Activated T-helper 1 cell treated with anti-CD3 and anti-CD28 coated beads, Interleukin-2, amount 50 U/mL, for 16 hours (primary cell): ENCODE measurements around the gene GGT6.
"Not testable (repeated sequence)": the region's sequence is repeated elsewhere in the genome, so short reads cannot be mapped to it uniquely, and the experiment has no call there.

ENCODE experiments used
- DNase-seq, 2 donors: peaks; one replicate each; pipeline ENCODE4 v3.0.0-alpha.2; 2020; ENCODE audit warnings: low read depth in 1 of 2, low spot score in 1 of 2

GGT6 gene, protein sequence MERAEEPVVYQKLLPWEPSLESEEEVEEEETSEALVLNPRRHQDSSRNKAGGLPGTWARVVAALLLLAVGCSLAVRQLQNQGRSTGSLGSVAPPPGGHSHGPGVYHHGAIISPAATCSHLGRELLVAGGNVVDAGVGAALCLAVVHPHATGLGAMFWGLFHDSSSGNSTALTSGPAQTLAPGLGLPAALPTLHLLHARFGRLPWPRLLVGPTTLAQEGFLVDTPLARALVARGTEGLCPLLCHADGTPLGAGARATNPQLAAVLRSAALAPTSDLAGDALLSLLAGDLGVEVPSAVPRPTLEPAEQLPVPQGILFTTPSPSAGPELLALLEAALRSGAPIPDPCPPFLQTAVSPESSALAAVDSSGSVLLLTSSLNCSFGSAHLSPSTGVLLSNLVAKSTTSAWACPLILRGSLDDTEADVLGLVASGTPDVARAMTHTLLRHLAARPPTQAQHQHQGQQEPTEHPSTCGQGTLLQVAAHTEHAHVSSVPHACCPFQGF

DNA sequence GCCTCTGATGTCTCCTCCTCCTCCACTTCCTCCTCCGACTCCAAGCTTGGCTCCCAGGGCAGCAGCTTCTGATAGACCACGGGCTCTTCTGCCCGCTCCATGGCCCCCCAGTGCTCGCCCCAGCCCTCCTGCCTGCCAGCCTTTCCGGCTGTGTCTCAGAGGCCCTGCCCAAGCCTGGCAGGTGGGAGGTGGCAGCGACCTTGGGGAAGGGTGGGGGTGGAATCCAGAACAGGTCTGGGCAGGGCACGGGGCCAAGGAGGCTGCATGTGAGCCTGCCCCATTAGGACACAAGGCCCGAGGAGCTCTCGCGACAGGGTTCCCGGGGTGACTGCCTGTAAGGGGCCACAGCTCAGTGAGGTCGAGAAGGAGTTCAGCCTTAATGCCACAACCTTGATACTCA lies at the start of gene GGT6:
Gene GGT6, minus strand, starts transcription at position 157 of the 400 bp plus-strand sequence. Its CDS starts 56 bp downstream, at position 101.
- DNase-seq: no peak

DNA sequence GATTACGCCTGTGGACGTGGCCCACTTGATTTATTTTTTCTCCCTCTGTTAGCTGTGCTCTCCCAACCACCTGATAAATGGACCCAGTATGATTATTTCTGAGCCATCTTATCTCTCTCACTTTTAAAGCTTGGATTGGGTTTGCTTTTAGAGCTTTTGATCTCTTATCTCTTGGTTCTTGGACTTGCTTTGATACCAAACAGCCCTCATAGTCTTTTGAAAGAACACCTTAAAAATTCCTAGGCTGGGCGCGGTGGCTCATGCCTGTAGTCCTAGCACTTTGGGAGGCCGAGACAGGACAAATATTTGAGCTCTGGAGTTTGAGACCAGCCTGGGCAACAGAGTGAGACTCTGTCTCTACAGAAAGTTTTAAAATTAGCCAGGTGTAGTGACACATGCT lies 49.8 kb upstream of the GGT6 start:
- no peak for DNase-seq

DNA sequence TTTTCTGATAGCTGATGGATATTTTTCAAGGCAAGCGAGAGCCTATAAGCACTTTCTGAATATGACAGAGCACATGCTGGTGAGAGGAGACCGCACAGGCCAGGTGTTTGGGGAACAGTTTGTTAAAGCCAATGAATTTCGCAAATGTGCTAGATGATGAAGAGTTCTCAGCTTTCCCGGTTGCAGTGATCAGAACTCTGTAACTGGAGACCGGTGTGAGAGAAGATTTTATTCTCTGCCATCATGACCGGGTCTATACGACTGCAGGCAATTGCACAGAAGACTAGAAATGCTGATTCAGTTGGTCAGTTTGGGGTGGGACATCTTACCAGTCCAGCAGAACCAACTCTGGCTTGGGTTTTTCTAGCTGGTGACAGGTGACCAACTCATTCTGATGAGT lies 49.4 kb upstream of the GGT6 start:
- no peak for DNase-seq

DNA sequence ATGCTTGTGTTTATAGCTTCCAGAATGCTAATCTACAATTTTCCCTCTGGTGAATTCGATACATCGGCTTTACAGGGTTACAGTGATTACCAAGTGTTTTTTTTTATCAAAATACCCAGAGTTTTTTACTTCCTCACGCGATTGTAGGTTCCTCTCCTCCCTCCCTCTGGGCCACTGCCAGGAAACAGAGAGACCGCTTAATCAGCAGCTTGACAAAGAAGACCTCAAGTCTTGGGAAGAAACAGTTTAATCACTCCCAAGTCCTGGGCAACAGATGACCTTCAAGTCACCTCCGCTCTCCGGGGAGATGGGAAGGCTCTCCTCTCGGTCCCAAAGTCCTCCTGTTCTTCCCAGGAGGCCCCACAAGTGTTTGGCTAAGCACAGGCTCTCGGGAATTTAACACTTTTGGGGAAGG lies 47.4 kb upstream of the GGT6 start:
- no peak for DNase-seq

DNA sequence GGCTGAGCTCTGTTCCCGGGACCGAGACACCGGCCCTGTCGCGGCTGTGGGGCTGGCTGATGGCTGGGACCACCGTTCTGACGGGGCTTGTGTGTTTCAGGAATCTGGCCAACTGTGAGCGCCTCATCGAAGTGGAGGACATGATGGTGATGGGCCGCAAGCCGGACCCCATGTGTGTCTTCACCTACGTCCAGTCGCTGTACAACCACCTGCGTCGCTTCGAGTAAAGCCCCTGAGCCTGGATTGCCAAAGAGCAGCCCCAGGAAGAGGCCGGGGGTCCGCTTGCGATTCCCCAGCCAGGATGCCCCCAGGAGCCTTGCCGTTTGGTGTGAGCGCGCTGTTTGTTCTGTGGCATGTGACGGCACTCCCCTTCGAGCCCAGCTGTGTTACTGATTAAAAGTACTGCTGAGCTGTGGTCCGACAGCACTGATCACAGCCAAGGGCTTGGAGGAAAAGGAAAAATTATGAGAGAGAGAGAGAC lies 46.9 kb upstream of the GGT6 start:
- no peak for DNase-seq

DNA sequence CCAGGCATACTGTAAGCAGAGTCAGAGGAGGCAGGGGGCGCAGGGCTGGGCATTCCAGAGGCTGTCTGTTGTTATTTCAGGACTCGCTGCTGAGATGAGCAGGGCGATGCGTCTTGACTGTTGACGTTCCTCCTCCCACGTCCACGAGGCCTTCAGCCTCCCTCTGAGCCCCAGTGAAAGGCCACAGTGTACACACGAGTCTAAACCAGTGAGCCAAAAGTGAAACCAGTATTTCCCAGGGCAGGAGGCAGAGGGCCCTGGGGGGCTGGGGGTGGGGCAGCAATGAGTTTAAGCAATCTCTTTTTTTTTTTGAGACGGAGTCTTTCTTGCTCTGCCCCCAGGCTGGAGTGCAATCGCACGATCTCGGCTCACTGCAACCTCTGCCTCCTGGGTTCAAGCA lies 45.4 kb upstream of the GGT6 start:
- DNase-seq: no peak

DNA sequence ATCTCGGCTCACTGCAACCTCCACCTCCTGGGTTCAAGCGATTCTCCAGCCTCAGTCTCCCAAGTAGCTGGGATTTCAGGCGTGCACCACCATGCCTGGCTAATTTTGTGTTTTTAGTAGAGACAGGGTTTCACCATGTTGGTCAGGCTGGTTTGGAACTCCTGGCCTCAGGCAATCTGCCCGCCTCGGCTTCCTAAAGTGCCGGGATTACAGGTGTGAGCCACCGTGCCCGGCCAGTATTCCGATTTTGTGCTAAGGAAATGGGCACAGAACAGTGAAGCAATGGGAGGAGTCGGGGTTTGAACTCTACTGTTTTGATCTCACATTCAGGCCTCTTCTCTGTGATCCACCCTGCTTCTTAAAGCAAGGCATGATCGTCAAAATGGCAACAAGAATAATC lies 44.4 kb upstream of the GGT6 start:
- not testable (repeated sequence) for DNase-seq

DNA sequence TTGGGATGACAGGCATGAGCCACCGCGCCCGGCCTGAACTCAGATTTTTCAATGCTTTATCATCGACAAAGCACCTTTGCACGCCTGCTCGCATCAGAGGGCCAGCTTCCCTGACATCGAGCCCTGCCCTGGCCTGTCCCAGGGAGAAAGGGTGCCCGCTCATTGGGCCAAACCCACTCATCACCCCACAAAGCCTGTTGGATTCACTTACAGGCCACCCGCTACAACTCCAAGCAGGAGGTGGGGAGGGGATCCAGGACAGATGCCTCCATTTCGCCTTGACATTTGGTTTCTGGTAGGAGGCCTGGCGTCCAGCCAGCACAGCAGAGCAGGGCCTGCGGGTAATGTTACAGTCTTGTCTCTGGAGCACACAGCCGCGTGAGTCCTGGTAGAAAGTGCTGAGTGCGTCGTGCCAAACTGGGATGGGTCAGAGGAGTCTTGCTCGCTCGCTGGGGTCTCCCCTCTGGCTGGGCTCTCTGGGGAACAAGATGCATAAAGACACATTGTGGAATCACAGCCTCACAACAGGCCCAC lies 43.8 kb upstream of the GGT6 start:
- DNase-seq: no peak

DNA sequence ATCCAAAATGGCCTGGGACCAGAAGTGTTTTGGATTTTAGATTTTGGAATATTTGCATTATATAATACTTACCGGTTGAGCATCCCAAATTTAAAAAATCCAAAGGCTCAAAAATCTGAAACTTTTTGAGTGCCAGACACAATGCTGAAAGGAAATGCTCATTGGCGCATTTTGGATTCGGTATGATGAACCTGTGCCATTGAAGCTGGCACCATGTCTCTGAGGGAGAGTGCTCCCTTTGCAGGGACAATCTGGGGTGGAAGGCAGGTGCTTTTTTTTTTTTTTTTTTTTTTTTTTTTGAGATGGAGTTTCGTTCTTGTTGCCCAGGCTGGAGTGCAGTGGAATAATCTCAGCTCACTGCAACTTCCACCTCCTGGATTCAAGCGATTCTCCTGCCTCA lies 41.7 kb upstream of the GGT6 start:
- no peak for DNase-seq

DNA sequence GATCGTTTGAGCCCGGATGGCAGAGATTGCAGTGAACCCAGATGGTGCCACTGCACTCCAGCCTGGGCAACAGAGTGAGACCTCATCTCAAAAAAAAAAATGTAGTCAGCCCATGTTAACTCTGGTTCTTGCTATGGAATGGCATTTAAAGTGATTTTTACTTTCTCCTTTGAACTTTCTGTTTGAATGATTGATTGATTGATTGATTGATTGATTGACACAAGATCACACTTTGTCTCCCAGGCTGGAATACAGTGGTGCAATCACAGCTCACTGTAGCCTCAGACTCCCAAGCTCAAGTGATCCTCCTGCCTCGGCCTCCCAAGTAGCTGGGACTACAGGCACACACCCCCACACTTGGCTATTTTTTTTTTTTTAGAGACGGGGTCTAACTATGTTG lies 40.9 kb upstream of the GGT6 start:
- no peak for DNase-seq

DNA sequence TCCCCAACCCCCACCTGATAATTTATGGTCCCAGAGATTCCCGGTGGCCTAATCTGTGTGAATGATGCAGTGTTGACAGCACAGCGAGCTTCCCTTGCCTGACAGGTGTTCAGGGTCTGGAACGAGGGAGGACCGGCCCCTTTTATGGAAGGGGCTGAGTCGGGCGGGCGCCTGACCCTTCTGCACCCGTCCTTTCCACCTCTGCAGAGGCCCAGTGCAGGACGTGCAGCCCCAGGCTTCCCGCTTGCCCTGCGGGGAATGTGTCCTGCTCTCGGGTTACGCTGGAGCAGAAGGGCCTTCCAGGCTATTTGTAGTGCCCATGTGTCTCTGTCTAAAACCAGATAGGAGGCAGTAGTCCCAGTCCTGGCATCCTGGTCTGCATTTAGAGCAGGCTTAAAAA lies 40.2 kb upstream of the GGT6 start:
- DNase-seq: no peak

DNA sequence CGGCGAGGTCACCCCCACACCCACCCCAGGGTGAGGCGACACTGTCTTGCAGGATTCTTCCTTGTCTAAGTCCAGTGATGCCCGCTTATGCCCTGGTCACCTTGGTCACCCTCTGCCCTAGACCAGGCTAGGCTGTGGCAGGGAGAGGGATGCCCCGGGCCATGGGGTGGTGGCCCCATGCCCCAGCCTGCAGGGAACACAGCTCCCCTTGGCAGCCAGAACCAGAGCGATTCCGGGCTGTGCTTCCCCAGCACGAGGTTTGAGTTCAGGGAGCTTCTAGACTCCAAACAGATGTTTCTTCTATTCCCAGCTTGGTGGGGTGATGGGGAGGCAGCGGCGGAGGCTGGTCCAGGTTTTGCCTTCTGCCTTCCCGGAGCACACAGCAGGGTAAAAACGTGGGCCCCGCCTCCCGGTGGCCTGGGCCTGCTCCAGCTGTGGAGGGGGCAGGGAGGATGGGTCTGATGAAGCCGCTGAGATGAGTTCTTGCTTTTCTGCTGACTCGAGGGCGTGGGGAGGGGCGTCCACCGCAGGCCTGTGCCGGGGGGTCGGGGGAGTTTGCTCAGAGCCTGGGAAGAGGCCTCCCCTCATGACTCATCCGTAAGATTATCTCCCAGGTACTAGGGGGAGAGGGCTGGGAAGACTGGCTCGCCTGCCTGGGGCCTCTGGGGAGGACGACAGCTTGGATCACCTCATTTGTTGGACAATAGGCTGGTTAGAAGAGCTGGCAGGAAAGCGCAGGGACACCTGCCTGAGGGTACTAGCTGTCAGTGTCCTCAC lies 39.3 kb upstream of the GGT6 start:
- no peak for DNase-seq

DNA sequence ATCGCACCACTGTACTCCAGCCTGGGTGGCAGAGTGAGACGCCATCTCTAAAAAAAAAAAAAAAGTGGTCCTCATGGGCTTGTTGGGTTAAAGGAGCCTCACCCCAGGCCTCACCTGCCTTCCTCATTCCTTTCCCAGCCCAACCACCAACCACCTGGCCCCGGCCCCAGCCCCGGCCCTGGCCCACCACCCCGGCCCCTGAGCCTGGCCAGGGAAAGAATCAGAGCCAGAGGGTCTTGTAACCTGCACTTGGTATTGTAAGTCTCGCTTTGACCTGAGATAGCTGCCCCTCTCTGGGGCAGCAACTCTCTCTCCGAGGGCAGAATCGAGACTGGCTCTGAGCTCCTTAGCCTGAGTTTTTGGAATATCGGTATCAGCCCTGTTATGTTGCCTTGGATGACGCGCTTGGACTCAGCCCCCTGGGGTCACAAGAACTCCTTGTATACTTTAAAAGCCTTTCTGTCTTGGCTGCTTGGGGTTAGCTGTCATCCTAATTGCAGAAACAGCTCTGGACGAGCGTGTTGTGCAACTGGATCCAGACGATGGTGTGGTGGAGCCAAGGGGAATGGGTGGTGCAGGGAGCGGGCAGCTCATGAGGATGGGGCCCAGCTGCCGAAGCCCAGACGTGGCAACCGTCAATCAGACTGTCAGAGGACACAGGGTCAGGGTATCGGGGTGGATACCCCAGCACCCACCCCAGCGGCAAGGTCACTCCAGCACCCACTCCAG lies 38.6 kb upstream of the GGT6 start:
- DNase-seq: no peak

DNA sequence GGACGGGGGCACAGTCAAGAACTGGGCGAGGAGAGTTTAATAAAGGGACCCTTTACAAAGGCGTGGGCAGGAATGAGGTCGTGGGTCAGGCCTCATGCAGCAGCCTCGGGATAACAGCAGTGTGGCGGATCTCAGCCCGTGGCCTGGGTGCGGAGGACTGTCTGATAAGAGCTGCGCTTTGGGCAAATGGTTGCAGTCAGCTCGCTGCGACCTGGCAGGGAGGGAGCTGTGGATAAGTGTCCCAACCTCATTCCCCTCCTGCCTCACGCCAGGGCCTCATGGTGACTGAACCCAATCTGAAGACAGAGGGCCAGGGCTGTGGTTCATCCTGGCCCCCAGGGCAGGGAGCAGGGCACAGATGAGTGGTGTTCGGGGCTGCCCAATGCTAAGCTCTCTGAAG lies 37.6 kb upstream of the GGT6 start:
- no peak for DNase-seq

DNA sequence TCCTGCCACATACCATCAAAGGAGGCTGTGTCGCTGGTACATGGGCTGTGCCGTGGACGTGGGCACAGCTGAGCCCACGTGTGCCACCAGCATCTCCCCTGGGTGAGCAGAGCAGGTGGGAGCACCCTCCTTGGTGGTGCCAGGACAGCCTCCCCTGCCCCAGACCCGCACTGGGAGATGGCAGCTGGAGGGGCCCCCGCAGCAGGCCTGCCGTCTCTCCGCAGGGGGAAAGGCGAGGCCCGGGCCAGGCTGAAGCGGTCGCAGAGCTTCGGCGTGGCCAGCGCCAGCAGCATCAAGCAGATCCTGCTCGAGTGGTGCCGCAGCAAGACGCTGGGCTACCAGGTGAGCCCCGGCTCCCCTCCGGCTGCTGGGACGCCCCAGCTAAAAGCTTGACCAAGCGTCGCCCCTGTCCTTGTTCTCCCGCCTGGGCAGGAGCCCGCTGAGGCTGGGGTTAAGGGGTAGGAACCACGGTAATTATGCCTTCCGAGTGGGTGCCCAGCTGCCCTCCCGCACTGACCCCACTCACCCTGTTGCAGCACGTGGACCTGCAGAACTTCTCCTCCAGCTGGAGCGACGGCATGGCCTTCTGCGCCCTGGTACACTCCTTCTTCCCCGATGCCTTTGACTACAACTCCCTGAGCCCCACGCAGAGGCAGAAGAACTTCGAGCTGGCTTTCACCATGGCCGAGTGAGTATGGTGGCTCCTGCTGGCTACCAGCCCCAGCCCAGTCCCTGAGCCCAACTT lies 36.4 kb upstream of the GGT6 start:
- no peak for DNase-seq

DNA sequence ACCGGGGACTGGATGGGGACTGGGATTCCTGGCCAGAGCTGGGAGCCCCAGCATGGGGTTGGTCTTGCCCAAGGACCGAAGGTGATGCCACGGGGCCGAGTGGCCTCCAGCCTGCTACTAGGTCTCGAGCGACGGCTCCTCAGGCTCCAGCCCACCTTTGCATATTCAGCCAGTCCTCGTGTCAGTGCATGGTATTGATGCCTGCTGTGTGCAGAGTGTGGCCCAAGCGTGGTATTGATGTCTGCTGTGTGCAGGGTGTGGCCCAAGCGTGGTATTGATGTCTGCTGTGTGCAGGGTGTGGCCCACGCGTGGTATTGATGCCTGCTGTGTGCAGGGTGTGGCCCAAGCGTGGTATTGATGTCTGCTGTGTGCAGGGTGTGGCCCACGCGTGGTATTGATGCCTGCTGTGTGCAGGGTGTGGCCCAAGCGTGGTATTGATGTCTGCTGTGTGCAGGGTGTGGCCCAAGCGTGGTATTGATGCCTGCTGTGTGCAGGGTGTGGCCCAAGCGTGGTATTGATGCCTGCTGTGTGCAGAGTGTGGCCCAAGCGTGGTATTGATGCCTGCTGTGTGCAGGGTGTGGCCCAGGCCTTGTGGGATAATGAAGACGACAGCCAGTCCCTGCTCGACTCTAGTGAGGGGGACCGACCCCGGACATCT lies 35.4 kb upstream of the GGT6 start:
- not testable (repeated sequence) for DNase-seq

DNA sequence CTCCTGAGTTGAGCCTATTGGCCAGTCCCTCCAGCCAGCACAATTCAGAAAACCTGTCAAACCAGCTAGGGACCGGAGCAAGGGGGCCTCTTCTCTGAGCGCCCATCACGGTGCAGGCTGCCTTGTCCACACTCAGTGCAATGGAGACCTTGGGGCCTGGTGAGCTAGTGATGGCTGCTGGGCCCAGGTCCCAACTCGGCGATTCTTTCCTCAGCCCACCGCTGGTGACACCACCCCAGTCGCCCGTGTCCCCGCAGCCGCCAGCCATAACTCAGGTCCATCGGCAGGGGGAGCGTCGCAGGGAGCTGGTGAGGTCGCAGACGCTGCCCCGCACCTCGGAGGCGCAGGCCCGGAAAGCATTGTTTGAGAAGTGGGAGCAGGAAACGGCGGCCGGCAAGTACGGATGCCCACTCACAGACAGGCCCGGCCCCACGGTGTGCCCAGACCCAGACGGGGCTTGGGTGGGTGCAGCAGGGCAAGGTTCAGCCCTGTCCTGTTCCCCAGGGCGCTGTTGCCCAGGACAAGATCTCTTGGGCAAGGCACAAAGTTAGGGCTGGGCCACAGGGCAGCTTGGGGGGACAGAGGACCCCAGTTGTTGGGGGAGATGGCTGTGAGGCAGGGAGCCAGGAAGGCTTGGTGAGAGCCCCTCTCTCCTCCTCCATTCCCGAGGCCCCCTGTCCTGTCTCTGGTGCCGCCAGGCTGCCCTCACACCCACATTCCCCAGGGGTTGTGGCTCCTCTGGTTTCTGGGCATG lies 34.7 kb upstream of the GGT6 start:
- no peak for DNase-seq

DNA sequence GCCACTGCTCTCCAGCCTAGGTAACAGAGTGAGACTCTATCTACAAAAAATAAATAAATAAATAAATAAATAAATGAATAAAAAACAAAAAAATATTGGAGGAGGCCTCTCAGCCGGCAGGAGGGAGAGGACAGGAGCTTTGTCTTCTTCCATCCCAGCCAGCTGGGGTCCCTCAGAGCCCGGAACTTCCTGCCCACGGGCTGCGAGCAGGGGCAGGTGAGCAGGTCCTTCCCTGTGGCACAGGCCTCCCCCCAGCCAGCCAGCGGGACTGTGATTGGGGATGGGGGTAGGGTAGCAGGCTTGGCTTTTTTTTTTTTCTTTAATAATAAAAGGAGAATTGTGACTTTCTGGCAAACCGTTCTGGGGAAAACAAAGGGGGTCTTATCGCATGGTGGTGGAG lies 34.0 kb upstream of the GGT6 start:
- no peak for DNase-seq

DNA sequence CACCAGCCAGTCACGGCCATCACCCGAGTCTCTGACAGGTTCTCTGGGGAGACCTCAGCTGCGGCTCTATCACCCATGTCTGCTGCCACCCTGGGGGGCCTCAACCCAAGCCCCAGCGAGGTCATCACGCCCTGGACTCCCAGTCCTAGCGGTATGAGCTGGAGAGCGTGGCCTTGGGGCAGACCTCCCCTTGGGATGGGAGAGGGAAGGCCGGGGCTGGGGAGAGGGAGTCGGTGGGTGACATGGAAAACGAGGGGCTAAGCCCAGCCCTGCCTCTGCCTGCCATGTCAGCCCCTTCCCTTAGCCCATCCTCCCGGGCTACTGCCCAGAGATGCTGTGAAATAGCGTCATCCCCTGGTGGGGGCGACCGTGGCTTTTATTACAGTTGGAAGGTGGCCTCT lies 32.6 kb upstream of the GGT6 start:
- no peak for DNase-seq
